ENCODE data around the gene SETBP1.

SETBP1 gene

GRCh38 chr18:44733069-44733753, 52.5 kb downstream of the SETBP1 start:
- DNase-seq, result no peak

GRCh38 chr18:44733754-44734465, 53.2 kb downstream of the SETBP1 start:
- no peak for DNase-seq

DNA sequence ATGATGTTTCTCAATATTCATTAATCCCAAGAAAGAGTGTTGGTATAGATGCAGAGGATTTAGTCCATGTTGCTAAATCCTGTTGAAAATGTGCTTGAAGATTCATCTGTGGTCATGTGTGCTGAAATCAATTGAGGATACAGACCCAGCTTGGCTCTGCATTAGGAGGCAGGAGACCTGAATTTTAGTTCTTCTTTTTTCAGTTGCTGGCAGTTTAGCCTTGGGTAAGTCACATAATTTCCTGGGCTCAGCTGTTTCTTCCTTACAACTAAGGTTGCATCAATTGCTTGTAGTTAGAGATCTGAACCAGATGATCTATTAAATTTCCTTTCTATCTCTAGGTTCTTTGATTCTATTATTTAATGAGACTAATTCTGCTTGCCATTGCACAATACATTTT, 54.4 kb downstream of the SETBP1 start:
- DNase-seq, result no peak

- DNase-seq, result no peak
Measured at GRCh38 chr18:44736664-44737380, 56.1 kb downstream of the SETBP1 start.

GRCh38 chr18:44737623-44738022, 56.9 kb downstream of the SETBP1 start:
- DNase-seq, result no peak

GRCh38 chr18:44740000-44740399, 59.3 kb downstream of the SETBP1 start:
- no peak for DNase-seq

- DNase-seq, result no peak
Measured at GRCh38 chr18:44741085-44741484, 60.4 kb downstream of the SETBP1 start.

- DNase-seq, result no peak
Measured at GRCh38 chr18:44741511-44741910, 60.8 kb downstream of the SETBP1 start.

GRCh38 chr18:44742126-44742525, 61.4 kb downstream of the SETBP1 start:
- DNase-seq, result no peak

DNA sequence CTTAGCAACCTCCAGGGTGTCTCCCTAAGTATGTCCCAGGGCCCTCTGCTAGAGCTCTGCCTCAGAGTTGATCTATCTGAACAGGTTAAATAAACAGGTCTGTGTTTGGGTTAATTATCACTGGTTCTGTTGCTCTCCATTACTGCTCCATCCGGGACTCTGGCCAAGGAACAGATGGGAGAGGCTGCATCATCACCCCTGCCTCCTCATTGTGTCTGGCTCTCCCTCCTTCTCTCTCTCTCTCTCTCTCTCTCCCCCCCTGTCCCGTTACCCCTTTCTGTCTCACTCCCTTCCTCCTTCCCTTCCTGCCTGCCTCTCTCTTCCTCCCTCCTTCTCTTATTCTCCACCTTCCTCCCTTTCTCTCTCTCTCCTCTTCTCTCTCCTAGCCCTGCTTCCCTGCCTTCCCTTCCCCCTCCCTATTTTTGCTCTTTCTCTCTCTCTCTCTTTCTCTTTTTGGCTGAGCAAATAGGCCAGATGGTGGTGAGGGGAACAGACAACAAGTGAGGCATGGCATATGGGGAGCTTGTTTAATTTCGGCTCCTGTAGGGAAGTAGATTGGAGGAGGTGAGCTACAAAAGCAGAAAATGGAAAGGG, 62.1 kb downstream of the SETBP1 start:
- peak; percentile 87 for DNase-seq

DNA sequence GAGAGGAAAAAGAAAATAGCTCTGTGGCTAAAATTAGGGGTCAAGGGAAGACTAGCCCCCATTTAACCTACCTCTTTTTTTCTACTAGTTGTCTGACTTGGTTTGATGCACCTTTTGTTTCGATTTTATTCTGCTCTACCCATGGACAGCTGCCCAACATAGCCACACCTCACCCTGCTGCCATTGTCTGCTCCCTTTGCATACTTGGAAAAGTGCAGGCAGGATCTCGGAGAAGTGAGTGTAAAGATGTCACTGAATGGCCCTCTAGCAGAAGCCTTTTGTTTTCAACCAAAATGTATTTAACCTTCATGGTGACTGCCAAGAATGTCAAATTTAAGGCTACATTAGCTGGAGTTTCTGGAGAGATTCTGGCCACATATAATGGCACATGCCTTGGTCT, 62.9 kb downstream of the SETBP1 start:
- no peak for DNase-seq

GRCh38 chr18:44744161-44745121, 63.8 kb downstream of the SETBP1 start:
- DNase-seq, result no peak

DNA sequence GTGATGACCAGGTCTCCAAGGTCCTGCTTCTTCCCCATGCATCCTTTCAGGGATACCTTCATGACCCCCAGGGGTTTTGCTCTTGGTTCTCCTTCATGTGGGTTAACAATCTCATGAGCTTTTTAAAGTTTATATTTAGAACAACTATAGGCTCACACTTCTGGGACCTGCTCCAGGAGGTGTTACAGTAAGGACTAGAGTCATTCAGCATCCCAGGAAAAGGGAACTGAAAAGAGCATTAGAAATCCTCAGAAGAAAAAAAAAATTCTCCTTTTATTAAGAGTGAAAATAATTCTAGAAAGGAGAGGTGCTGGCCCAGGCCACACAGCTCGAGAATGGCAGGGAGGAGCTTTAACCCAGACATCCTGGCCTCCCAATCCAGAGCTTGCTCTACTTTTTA, 66.5 kb downstream of the SETBP1 start:
- DNase-seq, result no peak

GRCh38 chr18:44748582-44748981, 67.9 kb downstream of the SETBP1 start:
- DNase-seq, result no peak

GRCh38 chr18:44750774-44751173, 70.1 kb downstream of the SETBP1 start:
- no peak for DNase-seq

DNA sequence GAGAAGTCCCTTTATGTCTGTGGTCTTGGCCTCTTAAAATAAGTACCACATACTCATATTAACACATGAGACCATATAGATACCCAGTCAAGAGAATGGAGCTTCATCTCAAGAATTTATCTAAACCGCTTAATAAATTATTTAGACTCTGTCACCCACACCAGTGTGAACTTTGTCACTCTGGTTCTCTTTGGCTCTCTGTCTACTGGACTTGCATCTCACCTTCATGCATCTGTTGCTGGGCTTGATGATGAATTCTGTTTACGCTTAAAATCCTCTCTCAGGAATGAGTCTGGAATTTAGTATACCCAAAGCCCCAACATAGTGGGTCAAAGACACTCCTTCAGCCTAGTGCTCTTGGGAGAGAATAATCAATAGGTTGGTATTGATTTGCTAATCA, 73.9 kb downstream of the SETBP1 start:
- no peak for DNase-seq

DNA sequence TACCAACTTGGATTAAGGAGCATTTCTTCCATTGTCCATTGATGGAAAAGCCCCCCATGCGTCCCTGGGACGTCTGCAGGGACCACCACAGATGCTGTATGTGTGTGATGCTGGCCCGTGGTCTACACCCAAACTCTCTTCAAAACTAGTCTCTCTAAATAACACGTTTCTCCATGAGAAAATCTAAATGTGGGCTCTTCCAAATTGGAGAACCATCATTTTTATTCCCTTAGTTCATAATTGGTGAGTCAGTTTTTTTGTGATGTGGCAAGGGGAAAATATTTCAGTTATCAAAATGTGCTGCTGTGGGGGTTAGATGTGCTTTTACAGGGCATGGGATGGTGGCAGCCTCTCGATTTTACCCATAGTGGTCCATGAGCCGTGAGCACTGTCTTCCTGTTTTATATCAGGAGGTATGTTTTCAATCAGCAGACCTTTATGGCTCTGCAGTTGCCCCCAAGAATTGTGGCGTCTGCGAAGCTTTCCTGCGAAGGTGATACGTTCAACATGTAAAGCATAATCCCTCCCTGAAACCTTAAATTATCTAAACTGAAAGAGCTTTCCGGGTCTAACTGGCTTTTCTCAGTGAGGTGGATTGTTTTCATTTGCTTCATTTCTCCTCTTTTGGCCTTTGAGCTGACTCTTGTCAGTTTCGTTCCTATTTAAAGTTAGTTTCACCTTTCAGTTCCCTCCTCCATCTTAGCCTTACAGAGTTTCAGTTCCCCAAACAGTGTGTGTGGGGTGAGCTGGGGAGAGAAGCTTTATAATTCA, 78.4 kb downstream of the SETBP1 start:
- DNase-seq, result no peak

GRCh38 chr18:44759925-44760342, 79.2 kb downstream of the SETBP1 start:
- DNase-seq, result no peak

- DNase-seq, result no peak
Measured at GRCh38 chr18:44761812-44762211, 81.1 kb downstream of the SETBP1 start.

DNA sequence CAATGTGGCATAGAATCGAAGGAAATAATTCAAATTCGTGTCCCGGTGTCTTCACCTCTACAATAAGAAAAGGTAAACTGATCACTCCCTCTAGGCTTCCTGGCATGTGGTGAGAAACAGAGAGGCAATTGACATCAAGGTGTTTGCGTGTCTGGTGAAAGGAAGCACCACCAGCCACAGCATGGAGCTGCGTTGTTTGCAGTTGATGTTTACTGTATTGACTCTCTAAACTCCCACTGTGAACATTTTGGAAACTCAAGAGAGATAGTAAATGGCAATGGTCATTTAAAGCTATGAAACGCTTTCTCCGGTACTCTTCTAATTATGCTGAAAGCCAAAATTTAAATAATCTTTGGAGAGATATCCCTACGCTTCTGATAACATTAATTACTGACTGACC, 82.6 kb downstream of the SETBP1 start:
- DNase-seq, result no peak

DNA sequence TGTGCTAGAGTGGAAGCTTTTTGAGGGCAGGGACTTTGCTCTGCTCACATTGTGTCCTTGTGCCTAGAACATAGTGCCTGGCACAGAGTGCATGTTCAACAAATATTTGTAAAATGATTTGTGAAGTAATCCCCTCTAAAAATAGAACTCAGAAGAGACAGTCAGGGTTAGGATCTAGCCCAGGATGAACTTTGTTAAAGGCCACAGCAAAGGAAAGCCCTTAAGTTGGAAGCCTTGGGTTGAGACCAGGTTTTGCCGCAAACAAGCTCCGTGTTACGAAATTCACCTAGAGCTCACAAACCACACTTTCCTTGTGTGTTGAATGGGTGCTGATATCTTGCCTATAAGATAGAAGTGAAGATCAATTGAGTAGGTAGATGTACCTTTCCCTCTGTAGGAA, 84.2 kb downstream of the SETBP1 start:
- DNase-seq, result no peak

GRCh38 chr18:44765456-44765855, 84.8 kb downstream of the SETBP1 start:
- no peak for DNase-seq

Measured in NCI-H1694 (cell line).